ENCODE measurements around the gene FAM180B. TPM values are rescaled to one million over a fixed set of nuclear protein-coding genes. Genes with fewer than 3 reads are reported as not detected.

The FAM180B gene
- total RNA-seq, 1 experiment from 2014 or later = not detected

DNA sequence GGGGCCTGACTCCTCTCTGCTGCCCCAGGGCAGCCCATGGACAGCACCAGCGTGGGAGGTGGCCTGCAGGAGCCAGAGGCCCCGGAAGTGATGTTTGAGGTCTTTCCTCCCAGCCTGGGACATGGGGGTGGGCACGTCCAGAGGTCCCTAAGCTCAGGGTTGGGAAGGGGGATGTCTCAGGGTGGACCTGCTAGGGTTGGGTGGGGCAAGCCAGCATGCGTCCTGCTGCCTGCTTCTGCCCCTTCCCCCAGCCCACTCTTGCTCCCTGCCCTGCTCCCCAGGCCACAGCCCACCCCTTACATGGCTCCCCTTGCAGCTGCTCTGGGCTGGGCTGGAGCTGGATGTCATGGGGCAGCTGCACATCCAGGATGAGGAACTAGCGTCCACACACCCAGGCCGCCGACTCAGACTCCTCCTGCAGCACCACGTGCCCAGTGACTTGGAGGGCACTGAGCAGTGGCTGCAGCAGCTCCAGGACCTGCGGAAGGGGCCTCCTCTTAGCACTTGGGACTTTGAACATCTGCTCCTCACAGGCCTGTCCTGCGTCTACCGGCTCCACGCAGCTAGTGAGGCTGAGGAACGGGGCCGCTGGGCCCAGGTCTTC lies 1.3 kb downstream of the FAM180B start:
- RAD21 ChIA-PET (ENCODE audit: low non-redundant PET in 1 of 2, low total read pairs in 2 of 2, uncharacterized antibody in 2 of 2, unreplicated experiment in 2 of 2) = no interaction called here
- CTCF ChIA-PET = no interaction called here
- TF ChIP-seq, protein P1, sequence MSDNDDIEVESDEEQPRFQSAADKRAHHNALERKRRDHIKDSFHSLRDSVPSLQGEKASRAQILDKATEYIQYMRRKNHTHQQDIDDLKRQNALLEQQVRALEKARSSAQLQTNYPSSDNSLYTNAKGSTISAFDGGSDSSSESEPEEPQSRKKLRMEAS (IDR thresholded peaks at IDR 0.05) = no peak
- no peak for TF ChIP-seq FOSL1 (IDR thresholded peaks at IDR 0.05; ENCODE audit: low read depth)
- no peak for TF ChIP-seq POLR2AphosphoS5 (IDR thresholded peaks at IDR 0.05; ENCODE audit: low read depth, low read length)
- no peak for TF ChIP-seq JUND (IDR thresholded peaks at IDR 0.05)
- no peak for TF ChIP-seq CBX3 (IDR thresholded peaks at IDR 0.05; ENCODE audit: low read depth)
- TF ChIP-seq, protein P2, sequence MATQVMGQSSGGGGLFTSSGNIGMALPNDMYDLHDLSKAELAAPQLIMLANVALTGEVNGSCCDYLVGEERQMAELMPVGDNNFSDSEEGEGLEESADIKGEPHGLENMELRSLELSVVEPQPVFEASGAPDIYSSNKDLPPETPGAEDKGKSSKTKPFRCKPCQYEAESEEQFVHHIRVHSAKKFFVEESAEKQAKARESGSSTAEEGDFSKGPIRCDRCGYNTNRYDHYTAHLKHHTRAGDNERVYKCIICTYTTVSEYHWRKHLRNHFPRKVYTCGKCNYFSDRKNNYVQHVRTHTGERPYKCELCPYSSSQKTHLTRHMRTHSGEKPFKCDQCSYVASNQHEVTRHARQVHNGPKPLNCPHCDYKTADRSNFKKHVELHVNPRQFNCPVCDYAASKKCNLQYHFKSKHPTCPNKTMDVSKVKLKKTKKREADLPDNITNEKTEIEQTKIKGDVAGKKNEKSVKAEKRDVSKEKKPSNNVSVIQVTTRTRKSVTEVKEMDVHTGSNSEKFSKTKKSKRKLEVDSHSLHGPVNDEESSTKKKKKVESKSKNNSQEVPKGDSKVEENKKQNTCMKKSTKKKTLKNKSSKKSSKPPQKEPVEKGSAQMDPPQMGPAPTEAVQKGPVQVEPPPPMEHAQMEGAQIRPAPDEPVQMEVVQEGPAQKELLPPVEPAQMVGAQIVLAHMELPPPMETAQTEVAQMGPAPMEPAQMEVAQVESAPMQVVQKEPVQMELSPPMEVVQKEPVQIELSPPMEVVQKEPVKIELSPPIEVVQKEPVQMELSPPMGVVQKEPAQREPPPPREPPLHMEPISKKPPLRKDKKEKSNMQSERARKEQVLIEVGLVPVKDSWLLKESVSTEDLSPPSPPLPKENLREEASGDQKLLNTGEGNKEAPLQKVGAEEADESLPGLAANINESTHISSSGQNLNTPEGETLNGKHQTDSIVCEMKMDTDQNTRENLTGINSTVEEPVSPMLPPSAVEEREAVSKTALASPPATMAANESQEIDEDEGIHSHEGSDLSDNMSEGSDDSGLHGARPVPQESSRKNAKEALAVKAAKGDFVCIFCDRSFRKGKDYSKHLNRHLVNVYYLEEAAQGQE (IDR thresholded peaks at IDR 0.05; ENCODE audit: low read depth) = no peak
- TF ChIP-seq, protein P3, sequence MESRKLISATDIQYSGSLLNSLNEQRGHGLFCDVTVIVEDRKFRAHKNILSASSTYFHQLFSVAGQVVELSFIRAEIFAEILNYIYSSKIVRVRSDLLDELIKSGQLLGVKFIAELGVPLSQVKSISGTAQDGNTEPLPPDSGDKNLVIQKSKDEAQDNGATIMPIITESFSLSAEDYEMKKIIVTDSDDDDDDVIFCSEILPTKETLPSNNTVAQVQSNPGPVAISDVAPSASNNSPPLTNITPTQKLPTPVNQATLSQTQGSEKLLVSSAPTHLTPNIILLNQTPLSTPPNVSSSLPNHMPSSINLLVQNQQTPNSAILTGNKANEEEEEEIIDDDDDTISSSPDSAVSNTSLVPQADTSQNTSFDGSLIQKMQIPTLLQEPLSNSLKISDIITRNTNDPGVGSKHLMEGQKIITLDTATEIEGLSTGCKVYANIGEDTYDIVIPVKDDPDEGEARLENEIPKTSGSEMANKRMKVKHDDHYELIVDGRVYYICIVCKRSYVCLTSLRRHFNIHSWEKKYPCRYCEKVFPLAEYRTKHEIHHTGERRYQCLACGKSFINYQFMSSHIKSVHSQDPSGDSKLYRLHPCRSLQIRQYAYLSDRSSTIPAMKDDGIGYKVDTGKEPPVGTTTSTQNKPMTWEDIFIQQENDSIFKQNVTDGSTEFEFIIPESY (IDR thresholded peaks at IDR 0.05; ENCODE audit: extremely low read depth, insufficient replicate concordance, low read length) = no peak
- TF ChIP-seq ZFX (IDR thresholded peaks at IDR 0.05) = no peak
- TF ChIP-seq ZNF274 (IDR thresholded peaks at IDR 0.05; ENCODE audit: low read depth, low read length) = no peak
- no peak for TF ChIP-seq TCF7L2 (IDR thresholded peaks at IDR 0.05; ENCODE audit: borderline replicate concordance, extremely low read depth, insufficient read depth, insufficient read length)
- TF ChIP-seq SP1 (IDR thresholded peaks at IDR 0.05; ENCODE audit: low read depth) = no peak
- TF ChIP-seq YY1 (IDR thresholded peaks at IDR 0.05; ENCODE audit: extremely low read depth, insufficient replicate concordance, low read depth, low read length) = no peak
- no peak for TF ChIP-seq SRF (IDR thresholded peaks at IDR 0.05; ENCODE audit: low read depth)
- no peak for TF ChIP-seq CEBPB (IDR thresholded peaks at IDR 0.05; ENCODE audit: low read depth)
- TF ChIP-seq, protein P4, sequence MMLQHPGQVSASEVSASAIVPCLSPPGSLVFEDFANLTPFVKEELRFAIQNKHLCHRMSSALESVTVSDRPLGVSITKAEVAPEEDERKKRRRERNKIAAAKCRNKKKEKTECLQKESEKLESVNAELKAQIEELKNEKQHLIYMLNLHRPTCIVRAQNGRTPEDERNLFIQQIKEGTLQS (IDR thresholded peaks at IDR 0.05) = no peak
- H3K4me3 ChIP-seq (replicated peaks in 1 of 2; ENCODE audit: low read depth in 1 of 2, low read length in 2 of 2) = no peak overlapping the region
- no peak overlapping the region for H3K4me2 ChIP-seq (ENCODE audit: low read length)
- no peak for ATAC-seq
- H3K9ac ChIP-seq (ENCODE audit: low read length) = no peak overlapping the region
- H2AFZ ChIP-seq (ENCODE audit: low read depth, low read length, poor library complexity, severe bottlenecking) = no peak overlapping the region
- POLR2A ChIA-PET = no interaction called here
- intact Hi-C loops (cut with micrococcal nuclease) = no loop called here
- no TSS peak for BruUV-seq (replicated peaks)
- no peaks in the 10 kb centered on the region for H3K4me1 ChIP-seq (ENCODE audit: control insufficient read depth in 1 of 2, insufficient read depth in 2 of 2, low read length in 2 of 2)
- no peaks in the 10 kb centered on the region for H3K9me3 ChIP-seq (ENCODE audit: control insufficient read depth in 1 of 2, insufficient read depth in 1 of 2, low read depth in 1 of 2, low read length in 2 of 2)
- no peak for DNase-seq (ENCODE audit: low read depth, low spot score)
- H4K20me1 ChIP-seq (ENCODE audit: insufficient read depth) = no peaks in the 10 kb centered on the region
- H3K36me3 ChIP-seq (ENCODE audit: control insufficient read depth in 1 of 2, insufficient read depth in 2 of 2, low read length in 2 of 2) = peaks cover 8 to 17% of the 10 kb centered on the region in 2 experiments; a peak in 3 of 4 replicates
- no peaks in the 10 kb centered on the region for H3K9me2 ChIP-seq (ENCODE audit: insufficient read depth)
- H3K27me3 ChIP-seq (ENCODE audit: insufficient read depth, low read length) = peaks cover 2% of the 10 kb centered on the region; the same call in 1 of the 2 replicates
- H3K27ac ChIP-seq (ENCODE audit: low read depth, low read length) = no peak overlapping the region
- no peaks in the 10 kb centered on the region for H3K79me2 ChIP-seq (ENCODE audit: insufficient read depth, low read length)
